ENCODE data around the gene STXBP1.

STXBP1 gene

DNA sequence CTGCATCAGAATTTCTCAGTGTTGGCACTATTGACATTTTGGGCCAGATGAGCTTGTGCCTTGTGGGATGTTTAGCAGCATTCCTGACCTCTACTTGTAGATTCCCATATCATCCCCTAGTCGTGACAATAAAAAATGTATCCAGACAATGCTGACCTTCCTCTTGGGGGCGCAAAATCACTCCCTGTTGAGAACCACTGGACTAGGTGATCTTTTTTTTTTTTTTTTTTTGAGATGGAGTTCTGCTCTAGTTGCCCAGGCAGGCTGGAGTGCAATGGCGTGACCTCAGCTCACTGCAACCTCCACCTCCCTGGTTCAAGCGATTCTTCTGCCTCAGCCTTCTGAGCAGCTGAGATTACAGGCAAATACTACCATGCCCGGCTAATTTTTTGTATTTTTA, 22.6 kb downstream of the STXBP1 start:
- H3K27me3 ChIP-seq (ENCODE audit: insufficient read depth, low read length): peaks cover 16% of the 10 kb centered on the region; the same call in 1 of the 2 replicates
- no peaks in the 10 kb centered on the region for H3K79me2 ChIP-seq (ENCODE audit: insufficient read depth, low read length)
- H3K4me2 ChIP-seq (ENCODE audit: low read length): no peak overlapping the region
- no peak overlapping the region for H2AFZ ChIP-seq (ENCODE audit: low read length)
- no peak overlapping the region for H3K27ac ChIP-seq (ENCODE audit: low read depth, low read length, poor library complexity, severe bottlenecking)
- no peak overlapping the region for H3K9ac ChIP-seq (ENCODE audit: low read length)
- no peaks in the 10 kb centered on the region; the same call in 1 of the 2 replicates for H3K36me3 ChIP-seq (ENCODE audit: insufficient read depth, low read length)
- H3K4me3 ChIP-seq (ENCODE audit: low read depth, low read length, poor library complexity, severe bottlenecking): no peak overlapping the region
- H4K20me1 ChIP-seq (ENCODE audit: insufficient read depth, low read length): no peaks in the 10 kb centered on the region
- H3K4me1 ChIP-seq (ENCODE audit: insufficient read depth, low read length, severe bottlenecking): no peaks in the 10 kb centered on the region
- TF ChIP-seq, protein P1, sequence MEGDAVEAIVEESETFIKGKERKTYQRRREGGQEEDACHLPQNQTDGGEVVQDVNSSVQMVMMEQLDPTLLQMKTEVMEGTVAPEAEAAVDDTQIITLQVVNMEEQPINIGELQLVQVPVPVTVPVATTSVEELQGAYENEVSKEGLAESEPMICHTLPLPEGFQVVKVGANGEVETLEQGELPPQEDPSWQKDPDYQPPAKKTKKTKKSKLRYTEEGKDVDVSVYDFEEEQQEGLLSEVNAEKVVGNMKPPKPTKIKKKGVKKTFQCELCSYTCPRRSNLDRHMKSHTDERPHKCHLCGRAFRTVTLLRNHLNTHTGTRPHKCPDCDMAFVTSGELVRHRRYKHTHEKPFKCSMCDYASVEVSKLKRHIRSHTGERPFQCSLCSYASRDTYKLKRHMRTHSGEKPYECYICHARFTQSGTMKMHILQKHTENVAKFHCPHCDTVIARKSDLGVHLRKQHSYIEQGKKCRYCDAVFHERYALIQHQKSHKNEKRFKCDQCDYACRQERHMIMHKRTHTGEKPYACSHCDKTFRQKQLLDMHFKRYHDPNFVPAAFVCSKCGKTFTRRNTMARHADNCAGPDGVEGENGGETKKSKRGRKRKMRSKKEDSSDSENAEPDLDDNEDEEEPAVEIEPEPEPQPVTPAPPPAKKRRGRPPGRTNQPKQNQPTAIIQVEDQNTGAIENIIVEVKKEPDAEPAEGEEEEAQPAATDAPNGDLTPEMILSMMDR (IDR thresholded peaks at IDR 0.05; ENCODE audit: low read length): peak; percentile 35; the same call in 1 of the 2 replicates
- no peak for TF ChIP-seq EZH2 (IDR thresholded peaks at IDR 0.05; ENCODE audit: borderline replicate concordance, low read length)
- H3F3A ChIP-seq (ENCODE audit: insufficient read depth, low read length): no peaks in the 10 kb centered on the region
- no peaks in the 10 kb centered on the region for H3K9me3 ChIP-seq (ENCODE audit: low read length)
- H3K9me2 ChIP-seq (ENCODE audit: low read depth, low read length): no peaks in the 10 kb centered on the region

DNA sequence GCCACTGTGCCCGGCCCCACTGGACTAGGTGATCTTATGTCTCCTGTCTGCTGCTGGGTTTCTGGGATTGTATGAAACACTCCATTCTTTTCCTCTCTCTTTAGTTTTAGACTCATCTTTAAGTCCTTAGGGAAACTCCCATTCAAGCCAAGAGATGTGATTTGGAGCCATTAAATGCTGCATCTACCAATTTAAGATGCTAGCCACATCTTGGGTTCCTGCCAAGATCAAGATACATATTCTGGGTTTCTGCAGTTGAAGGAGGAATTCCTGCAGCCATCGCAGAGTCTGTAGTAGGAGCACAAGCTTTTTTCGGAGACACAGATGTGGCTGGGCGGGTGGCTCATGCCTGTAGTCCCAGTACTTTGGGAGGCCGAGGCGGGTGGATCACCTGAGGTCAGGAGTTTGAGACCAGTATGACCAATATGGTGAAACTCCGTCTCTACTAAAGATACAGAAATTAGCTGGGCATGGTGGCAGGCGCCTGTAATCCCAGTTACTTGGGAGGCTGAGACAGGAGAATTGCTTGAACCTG, 23.2 kb downstream of the STXBP1 start:
- no peak overlapping the region for H3K4me2 ChIP-seq (ENCODE audit: low read length)
- no peak overlapping the region for H3K27ac ChIP-seq (ENCODE audit: low read depth, low read length, poor library complexity, severe bottlenecking)
- no peaks in the 10 kb centered on the region; the same call in 1 of the 2 replicates for H3K36me3 ChIP-seq (ENCODE audit: insufficient read depth, low read length)
- H3K4me1 ChIP-seq (ENCODE audit: insufficient read depth, low read length, severe bottlenecking): no peaks in the 10 kb centered on the region
- TF ChIP-seq, protein P1 (IDR thresholded peaks at IDR 0.05; ENCODE audit: low read length): no peak
- no peak for TF ChIP-seq EZH2 (IDR thresholded peaks at IDR 0.05; ENCODE audit: borderline replicate concordance, low read length)
- H3K79me2 ChIP-seq (ENCODE audit: insufficient read depth, low read length): no peaks in the 10 kb centered on the region
- peaks cover 16% of the 10 kb centered on the region; the same call in 1 of the 2 replicates for H3K27me3 ChIP-seq (ENCODE audit: insufficient read depth, low read length)
- no peaks in the 10 kb centered on the region for H3K9me2 ChIP-seq (ENCODE audit: low read depth, low read length)
- H3K4me3 ChIP-seq (ENCODE audit: low read depth, low read length, poor library complexity, severe bottlenecking): no peak overlapping the region
- H3K9me3 ChIP-seq (ENCODE audit: low read length): no peaks in the 10 kb centered on the region
- H2AFZ ChIP-seq (ENCODE audit: low read length): no peak overlapping the region
- no peak overlapping the region for H3K9ac ChIP-seq (ENCODE audit: low read length)
- no peaks in the 10 kb centered on the region for H4K20me1 ChIP-seq (ENCODE audit: insufficient read depth, low read length)
- H3F3A ChIP-seq (ENCODE audit: insufficient read depth, low read length): no peaks in the 10 kb centered on the region

DNA sequence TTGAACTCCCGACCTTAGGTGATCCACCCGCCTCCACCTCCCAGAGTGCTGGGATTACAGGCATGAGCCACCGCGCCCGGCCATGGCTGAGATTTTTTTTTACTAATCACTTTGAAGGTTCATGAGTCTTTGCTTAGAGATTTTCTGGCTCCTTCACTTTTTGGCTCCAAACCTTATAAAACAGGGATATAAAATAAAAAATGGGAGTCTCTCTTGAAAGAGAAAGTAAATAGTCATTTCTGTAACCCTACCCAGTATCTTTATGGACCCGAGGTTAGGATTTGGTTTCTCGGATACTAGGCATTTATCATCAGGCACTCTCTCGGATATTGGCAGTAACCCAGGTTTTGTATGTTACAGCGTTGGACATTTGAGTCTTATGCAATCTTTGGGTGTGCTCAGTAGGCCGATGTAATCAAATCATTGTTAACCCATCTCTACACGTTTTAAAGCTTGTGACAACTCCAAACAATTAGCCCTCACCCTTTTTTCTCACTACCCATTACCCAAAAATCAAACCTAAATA, 25.3 kb downstream of the STXBP1 start:
- H3K4me1 ChIP-seq (ENCODE audit: insufficient read depth, low read length, severe bottlenecking): no peaks in the 10 kb centered on the region
- no peaks in the 10 kb centered on the region for H3K9me3 ChIP-seq (ENCODE audit: low read length)
- H3F3A ChIP-seq (ENCODE audit: insufficient read depth, low read length): no peaks in the 10 kb centered on the region
- H4K20me1 ChIP-seq (ENCODE audit: insufficient read depth, low read length): no peaks in the 10 kb centered on the region
- TF ChIP-seq EZH2 (IDR thresholded peaks at IDR 0.05; ENCODE audit: borderline replicate concordance, low read length): no peak
- TF ChIP-seq, protein P1 (IDR thresholded peaks at IDR 0.05; ENCODE audit: low read length): no peak
- H3K27ac ChIP-seq (ENCODE audit: low read depth, low read length, poor library complexity, severe bottlenecking): no peak overlapping the region
- no peaks in the 10 kb centered on the region for H3K9me2 ChIP-seq (ENCODE audit: low read depth, low read length)
- no peak overlapping the region for H2AFZ ChIP-seq (ENCODE audit: low read length)
- no peak overlapping the region for H3K4me3 ChIP-seq (ENCODE audit: low read depth, low read length, poor library complexity, severe bottlenecking)
- H3K9ac ChIP-seq (ENCODE audit: low read length): no peak overlapping the region
- no peak overlapping the region for H3K4me2 ChIP-seq (ENCODE audit: low read length)
- H3K36me3 ChIP-seq (ENCODE audit: insufficient read depth, low read length): no peaks in the 10 kb centered on the region
- no peaks in the 10 kb centered on the region for H3K79me2 ChIP-seq (ENCODE audit: insufficient read depth, low read length)
- peaks cover 8% of the 10 kb centered on the region; the same call in 1 of the 2 replicates for H3K27me3 ChIP-seq (ENCODE audit: insufficient read depth, low read length)

Data from OCI-LY1 (cell line).